GM11168 (cell line): ENCODE results near the gene CD109.
"Not testable (repeated sequence)": the region's sequence is repeated elsewhere in the genome, so short reads cannot be mapped to it uniquely, and the experiment has no call there.

Source experiments
- in situ Hi-C: fragments of 300-500 bp; cut with MboI; formaldehyde crosslinking; loops from one replicate; pipeline ENCODE4 v1.12.0; 2022; ENCODE audit warnings: low sequenced_read_pairs; ENCODE audit not compliant: unreplicated experiment

Gene CD109

GRCh38 chr6:73823832-73824231, 127.8 kb downstream of the CD109 start:
- in situ Hi-C loops: no loop called here

- in situ Hi-C loops: no loop called here
These were observed 130.6 kb downstream of the CD109 start for GRCh38 chr6:73826571-73826970.

- in situ Hi-C loops: no loop called here
These were observed 134.1 kb downstream of the CD109 start for GRCh38 chr6:73830119-73830518.

GRCh38 chr6:73832313-73832712, 136.3 kb downstream of the CD109 start:
- in situ Hi-C loops: no loop called here

GRCh38 chr6:73844696-73845095, 148.7 kb downstream of the CD109 start:
- in situ Hi-C loops: not testable (repeated sequence)

- in situ Hi-C loops: not testable (repeated sequence)
These were observed 155.0 kb downstream of the CD109 start for GRCh38 chr6:73851048-73851447.

GRCh38 chr6:73854998-73855718, 159.2 kb downstream of the CD109 start:
- in situ Hi-C loops: no loop called here

DNA sequence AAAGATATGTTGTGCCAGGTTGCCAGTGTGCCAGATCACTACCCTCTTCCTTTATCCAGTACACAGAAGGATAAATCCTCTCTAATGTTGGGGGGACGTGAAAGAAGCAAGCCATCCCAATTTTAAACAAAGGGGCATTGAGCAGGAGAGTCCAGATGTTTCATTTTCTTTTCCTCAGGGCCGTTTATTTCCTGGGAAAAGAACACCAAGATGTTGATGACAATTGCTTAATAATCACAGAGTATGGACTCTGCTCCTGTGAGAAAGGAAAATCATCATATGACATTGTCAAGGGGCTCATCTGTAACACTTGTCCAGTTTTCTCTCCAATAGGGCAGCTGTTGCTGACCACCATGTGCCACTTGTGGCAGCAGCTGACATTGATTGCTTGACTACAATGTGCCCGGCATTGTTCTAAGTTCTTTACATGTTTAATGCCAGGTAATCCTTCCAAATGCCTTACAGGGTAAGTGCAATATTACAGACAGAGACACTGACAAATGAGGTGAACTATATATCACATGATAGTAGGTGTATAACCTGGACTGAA, 161.4 kb downstream of the CD109 start:
- in situ Hi-C loops: no loop called here

GRCh38 chr6:73858376-73858775, 162.4 kb downstream of the CD109 start:
- in situ Hi-C loops: no loop called here

DNA sequence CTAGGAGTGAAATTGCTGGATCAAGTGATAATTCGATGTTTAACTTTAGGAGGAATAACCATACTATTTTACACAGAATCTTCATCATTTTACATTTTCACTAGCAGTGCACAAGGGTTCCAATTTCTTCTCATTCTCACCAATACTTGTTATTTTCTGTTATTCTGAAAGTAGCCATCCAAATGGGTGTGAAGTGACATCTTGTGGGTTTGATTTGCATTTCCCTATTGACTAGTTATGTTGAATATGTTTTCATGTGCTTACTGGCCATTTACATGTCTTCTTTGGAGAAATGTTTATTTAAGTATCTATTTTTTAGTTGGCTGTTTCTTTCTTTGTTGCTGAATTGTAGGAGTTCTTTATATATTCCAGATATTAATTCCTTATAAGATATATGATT, 164.3 kb downstream of the CD109 start:
- in situ Hi-C loops: no loop called here

GRCh38 chr6:73866305-73866704, 170.3 kb downstream of the CD109 start:
- in situ Hi-C loops: no loop called here

DNA sequence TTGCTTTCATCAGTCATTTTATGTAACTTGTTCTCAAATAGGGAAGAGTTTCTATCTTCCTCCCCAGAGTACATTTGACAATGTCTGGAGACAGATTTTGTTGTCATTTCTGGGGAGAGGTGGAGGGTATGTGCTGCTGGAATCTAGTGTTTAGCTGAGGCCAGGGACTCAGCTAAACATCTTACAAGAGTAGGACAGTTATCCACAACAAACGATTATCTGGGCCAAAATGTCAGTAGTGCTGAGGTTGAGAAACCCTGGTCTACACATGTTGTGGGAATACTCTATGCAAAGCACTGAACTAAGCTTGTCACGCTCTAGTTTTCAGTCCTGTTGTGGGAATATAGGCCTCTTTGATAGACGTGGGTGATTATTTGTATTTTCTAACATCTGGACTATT, 171.4 kb downstream of the CD109 start:
- in situ Hi-C loops: no loop called here

DNA sequence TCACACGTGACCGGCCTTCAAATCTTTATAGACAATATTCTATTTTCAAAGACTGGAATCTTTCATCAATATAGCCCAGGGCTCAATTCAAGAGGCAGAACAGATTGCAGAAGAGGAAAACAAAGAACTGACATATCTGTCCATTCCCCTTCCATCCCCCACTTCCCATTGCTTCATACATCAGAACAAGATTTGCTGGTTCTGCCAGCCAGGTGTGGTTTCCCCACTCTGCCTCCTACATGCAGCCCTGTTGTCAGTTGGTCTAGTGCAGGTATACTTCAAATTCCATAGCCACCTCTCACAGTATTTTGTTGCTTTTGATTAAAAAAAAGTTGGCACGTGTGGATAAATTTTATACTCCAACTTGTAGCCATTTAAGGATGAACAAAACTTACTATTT, 174.9 kb downstream of the CD109 start:
- in situ Hi-C loops: no loop called here

DNA sequence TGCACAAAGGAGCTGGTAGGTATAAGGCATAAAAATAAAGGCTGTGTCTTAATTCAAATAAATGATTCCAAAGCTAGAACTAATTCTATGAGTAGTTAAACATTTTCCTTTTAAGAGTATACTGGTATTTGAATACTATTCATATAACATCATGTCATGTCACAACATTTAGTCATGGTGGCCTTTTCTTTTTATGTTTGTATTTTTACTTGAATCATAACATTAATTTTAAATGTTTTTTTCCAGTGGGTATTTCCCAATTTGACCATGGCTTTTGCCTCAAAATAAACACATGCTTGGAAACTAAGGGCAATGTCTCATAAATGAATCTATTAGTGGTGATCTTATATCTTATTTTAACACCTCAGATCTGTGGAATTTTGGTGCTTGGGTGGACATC, 177.1 kb downstream of the CD109 start:
- in situ Hi-C loops: no loop called here
